Activated CD4-positive, alpha-beta T cell treated with anti-CD3 and anti-CD28 coated beads, Interleukin-2, Interleukin-6, amounts not matched to agents 100 ng/mL and 50 ng/mL, durations not matched to agents 16 hours and 8 hours (primary cell): Measurements from ENCODE around the gene SPATA2.
"Not testable (repeated sequence)": the region's sequence is repeated elsewhere in the genome, so short reads cannot be mapped to it uniquely, and the experiment has no call there.

Experiments used
- DNase-seq: peaks from one replicate; pipeline ENCODE4 v3.0.0-alpha.2; 2020

SPATA2 gene

GRCh38 chr20:49882171-49882970, 33.0 kb downstream of the SPATA2 start:
- no peak for DNase-seq

- DNase-seq, result no peak
Measured at GRCh38 chr20:49880724-49881445, 34.4 kb downstream of the SPATA2 start.

DNA sequence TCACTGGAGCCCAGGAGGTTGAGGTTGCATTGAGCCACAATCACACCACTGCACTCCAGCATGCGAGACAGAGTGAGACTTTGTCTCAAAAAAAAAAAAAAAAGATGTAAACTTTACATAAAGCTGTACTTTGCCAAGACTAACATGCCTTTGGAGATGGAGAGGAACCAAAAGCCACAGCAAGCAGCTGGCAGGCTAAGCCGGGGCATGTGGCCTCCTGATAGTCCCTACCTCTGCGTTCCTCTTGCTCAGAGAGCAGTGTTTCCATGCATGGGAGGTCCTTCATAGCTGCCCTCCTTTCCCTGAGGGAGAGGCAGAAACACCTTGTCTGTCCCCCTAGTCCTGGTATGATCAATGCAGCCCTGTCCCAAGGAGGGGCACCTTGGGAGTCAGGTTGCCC, 35.2 kb downstream of the SPATA2 start:
- no peak for DNase-seq

- no peak for DNase-seq
Measured at GRCh38 chr20:49878977-49879376, 36.4 kb downstream of the SPATA2 start.

DNA sequence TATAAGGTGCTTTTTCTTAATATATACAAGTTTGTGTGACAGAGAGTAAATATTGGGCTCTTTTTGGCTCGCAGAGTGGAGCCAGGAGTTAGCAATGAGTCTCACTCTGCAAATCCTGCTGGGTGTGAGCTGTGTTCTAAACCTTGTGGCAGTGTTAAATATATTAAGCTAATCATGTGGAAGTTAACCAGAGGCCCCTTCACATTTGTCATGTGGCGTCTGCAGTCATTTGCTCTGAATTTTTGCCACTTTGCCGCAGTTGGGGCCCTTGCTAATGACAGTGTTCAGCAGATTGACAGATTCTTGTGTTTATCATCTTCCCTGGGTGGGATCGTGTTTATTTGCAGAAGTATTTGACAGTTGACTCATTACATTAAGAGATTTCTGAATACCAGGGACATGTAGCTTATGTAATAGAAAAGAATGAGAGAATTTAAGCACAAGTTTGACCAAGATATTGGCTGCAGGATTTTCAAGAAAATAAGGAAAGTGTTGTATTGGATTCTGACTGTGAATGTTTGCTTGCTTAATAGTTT, 37.9 kb downstream of the SPATA2 start:
- no peak for DNase-seq

GRCh38 chr20:49874696-49875095, 40.6 kb downstream of the SPATA2 start:
- DNase-seq, result no peak

DNA sequence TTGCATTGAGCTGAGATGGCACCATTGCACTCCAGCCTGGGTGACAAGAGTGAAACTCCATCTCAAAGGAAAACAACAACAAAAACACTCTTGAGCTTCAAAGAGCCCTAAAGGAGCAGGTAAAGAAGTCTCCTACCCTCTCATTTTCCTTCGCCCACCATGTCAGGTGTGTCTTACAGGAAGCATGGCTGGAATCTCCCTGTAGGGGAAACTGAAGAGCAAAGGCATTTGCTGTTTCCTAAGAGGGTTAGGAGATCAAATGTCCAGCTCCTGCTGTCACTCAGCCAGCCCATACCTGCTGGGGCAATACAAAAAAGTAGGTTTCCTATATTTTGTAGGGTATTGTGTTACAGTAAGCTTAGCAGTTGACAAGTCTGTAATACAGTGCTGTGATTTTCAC, 43.3 kb downstream of the SPATA2 start:
- DNase-seq, result no peak

DNA sequence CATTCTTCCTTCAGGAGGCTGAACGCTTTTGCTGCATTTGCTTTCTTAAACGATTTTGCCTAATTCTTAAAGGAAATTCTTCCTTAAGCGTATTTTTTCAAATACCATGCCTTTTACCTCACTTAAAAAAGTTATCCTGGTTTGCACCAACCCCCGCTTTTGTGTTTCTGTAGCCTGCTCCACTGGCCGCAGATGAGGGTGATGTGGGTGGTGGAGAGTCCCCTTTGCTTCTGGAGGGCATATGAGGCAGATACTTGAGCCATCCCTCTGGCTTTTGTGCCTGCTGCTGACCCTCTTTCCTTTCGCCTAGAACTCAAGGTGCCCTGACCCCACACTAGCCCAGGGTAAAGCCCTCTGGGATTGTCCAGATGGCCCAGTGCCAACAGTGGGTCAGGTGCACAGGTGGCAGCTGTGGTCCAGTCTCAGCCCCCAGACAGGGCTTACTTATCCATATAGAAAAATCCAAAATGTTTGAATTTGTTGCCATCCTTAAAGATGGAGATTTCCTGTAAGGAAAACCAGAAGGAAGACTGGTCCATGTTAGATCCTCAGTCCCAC, 43.9 kb downstream of the SPATA2 start:
- no peak for DNase-seq

- DNase-seq, result no peak
Measured at GRCh38 chr20:49870261-49870660, 45.1 kb downstream of the SPATA2 start.

DNA sequence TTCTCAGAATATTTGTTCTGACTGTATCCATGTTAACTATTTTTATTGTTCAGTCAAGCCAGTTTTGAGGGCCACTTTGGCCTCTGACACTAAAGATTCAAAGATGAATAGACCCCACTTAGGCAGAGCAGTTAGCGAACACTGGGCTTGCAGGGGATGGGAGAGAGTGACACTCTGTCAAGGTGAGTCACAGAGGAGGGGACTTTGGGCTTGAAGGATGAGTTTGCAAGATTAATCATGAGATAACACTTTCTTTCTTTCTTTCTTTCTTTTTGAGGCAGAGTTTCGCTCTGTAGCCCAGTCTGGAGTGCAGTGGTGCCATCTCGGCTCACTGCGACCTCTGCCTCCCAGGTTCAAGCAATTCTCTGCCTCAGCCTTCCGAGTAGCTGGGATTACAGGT, 46.4 kb downstream of the SPATA2 start:
- peak; percentile 43 for DNase-seq

DNA sequence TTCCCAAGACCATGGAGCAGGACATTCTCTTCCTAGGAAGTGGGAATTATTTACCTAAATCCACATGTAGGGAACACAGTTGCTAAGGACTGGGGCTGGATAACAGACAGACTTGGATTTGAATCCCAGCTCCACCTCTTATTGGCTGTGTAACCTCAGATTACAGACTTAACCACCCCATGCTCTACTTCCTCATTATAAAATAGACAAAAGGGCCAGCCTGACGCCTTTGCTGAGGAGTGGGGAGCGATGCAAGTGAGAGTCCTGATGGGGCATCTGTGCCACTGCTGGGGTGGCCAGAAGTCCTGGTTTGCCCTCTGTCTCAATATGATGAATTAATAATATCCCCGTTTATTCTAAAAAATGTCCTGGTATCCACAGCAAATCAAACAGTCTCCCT, 46.8 kb downstream of the SPATA2 start:
- DNase-seq, result no peak

- no peak for DNase-seq
Measured at GRCh38 chr20:49867453-49868215, 47.7 kb downstream of the SPATA2 start.

- peak; percentile 47 for DNase-seq
Measured at GRCh38 chr20:49866051-49866450, 49.3 kb downstream of the SPATA2 start.

- DNase-seq, result peak; percentile 13
Measured at GRCh38 chr20:49865559-49865958, 49.8 kb downstream of the SPATA2 start.

DNA sequence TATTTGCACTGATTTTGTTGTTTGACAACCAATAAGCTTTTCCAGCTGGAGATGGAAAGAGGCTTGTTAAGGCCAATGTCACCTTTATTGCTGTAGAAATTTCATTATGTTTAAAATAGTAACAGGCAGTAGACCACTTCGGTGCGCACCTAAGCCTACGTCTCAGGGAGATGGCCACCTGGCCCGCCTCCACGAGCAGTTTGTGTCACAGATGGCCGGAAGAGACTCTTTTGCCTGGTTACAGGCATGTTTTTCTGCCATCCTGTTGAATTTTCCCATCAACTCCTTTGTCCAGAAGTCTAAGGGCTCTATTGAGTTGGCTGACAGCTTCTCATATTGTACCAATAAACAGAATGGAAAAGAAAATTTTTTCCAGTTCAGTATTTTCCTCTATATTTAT, 51.7 kb downstream of the SPATA2 start:
- no peak for DNase-seq

DNA sequence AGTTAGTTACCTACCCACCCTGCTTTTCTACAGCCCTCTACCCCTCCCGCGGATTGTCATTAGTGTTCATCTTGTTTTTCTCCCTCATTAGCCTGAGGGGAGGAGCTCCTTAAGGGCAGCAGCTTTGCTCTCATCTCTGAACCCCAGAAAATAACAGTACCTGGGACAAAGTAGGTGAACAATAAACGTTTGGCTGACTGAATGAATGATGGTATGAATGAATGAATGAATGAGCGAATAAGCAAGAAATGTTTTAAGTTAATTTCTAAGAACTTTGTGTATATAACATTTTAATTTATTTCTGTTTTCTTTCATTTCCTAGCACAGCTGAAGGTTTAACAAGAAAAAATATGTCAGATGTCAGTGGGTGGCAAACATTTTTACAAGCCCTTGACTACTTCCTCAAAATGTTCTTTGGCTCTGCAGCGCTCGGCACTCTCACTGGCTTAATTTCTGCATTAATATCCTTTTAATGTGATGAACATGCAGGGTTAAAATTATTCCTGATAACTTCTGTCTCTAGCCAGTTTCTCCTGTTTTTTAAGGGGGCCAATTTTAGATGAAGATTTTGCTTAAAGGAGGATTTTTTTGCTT, 52.6 kb downstream of the SPATA2 start:
- no peak for DNase-seq

DNA sequence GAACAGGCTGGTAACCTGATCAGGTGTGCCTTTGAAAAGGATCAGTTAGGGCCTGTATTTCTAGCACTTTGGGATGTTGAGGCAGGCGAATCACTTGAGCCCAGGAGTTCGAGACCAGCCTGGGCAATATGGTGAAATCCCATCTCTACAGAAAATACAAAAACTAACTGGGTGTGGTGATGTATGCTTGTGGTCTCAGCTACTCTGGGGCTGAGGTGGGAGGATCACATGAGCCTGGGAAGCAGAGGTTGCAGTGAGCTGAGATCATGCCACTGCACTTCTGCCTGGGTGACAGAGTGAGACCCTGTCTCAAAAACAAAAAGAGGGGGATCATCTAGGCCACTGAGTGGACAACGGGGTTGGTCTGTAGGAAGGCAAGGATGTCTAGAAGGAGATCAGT, 54.1 kb downstream of the SPATA2 start:
- not testable (repeated sequence) for DNase-seq

GRCh38 chr20:49859807-49860206, 55.5 kb downstream of the SPATA2 start:
- no peak for DNase-seq

DNA sequence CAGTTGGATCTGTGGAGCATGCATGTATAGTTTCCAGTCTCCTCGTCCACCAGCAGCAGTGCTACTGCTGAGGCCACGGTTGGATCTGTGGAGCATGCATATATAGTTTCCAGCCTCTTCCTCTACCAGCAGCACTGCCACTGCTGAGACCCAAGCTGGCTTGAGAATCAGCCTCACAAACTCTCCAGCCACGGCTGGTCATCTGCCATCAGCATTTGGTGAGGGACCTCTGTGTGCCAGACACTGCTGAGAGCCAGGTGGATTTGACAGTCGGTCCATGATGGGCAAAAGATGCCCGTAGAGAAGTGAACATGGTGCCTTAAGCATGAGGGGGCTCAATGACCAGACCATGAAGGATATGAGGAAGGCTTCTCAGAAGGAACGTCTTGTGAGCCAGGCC, 56.3 kb downstream of the SPATA2 start:
- DNase-seq, result no peak

DNA sequence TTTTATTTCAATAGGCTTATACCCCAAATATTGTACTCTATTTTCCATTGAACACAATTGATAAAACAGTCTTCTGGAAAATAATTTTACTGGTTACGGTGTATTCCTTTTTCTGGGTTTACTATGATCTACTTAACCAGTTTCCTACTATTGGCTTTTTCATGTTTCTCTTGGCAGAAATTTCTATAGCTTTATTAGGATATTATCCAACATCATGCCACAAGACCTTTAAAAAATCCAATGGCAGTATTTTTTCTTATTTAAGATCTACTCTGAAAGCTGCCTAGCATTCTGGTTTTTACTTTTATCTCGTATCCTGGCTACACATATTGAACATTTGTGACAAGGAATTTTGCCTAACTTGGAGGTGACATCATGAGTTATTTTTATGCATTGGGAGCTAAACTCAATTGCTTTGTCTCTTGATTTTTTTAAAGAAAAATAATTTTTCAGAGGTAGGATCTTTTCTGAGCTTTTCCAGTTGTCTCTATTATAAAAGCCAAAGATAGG, 57.2 kb downstream of the SPATA2 start:
- no peak for DNase-seq

DNA sequence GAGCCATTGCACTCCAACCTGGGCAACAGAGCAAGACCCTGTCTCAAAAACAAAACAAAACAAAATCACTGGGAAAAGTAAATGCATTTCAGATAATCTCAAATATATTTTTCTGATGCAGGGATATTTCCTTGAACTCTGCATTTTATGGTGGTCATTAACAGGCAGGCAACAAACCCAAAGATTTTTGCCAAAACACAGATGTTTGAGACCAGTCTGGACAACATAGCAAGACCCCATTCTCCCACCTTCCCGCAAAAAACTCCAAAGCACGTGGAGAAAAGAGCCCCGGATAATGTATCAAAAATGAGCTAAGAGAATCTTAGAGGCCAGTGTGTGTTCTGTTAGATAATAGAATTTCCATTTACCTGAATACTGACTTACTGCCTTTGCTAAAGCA, 58.4 kb downstream of the SPATA2 start:
- no peak for DNase-seq

DNA sequence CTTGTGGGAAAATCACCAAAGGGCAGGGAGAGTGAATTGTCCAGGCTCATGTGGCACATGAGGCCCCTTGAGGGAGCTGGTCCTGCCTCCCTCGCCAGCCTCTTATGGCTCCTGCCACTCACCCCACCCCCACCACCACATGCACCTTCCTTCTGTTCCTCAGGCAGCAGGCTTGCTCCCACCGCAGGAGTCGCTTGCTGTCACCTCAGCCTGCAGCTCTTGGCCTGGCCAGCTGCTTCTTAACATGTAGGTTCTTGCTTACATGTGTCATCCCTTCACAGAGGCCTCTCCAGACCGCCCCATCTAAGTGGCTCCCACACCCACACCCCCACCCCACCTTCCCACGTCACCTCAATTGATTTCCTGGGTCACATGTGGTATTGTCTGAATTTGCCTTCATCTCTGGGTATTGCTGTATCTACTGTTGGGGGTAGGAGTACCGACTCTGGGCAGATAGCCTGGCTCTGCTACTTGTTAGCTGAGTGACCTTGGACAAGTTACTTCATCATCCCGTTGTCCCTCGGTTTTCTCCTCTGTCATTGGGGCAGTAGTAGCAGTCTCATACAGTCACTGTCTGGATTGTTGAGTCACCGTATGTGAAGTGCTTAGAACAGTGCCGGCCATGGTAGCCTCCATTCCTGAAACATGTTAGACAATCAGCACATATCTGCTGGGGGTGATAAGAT, 61.0 kb downstream of the SPATA2 start:
- DNase-seq, result no peak
